HUES6 (cell line): ENCODE measurements around the gene EBF3.
A peak's percentile ranks its signal among the peaks of the same experiment; 100 is the strongest.

Experiments
- H3K27ac ChIP-seq: 2 replicates; pipeline ENCODE4 v1.7.0; 2013; ENCODE audit warnings: low read depth, mild to moderate bottlenecking, low read length, inconsistent platforms
- H3K27me3 ChIP-seq: 2 replicates; pipeline ENCODE4 v1.6.1; 2013; ENCODE audit warnings: low read length; ENCODE audit not compliant: control insufficient read depth, insufficient read depth
- H3K36me3 ChIP-seq: 2 replicates; pipeline ENCODE4 v1.6.1; 2013; ENCODE audit warnings: low read length; ENCODE audit not compliant: control insufficient read depth, insufficient read depth
- H3K4me1 ChIP-seq: 2 replicates; pipeline ENCODE4 v1.6.1; 2013; ENCODE audit warnings: low read length; ENCODE audit not compliant: control insufficient read depth, insufficient read depth
- H3K4me3 ChIP-seq: 2 replicates; pipeline ENCODE4 v1.5.1; 2013; ENCODE audit warnings: low read depth, low read length
- H3K9ac ChIP-seq: one replicate; pipeline ENCODE4 v1.6.1; 2013; ENCODE audit warnings: mild to moderate bottlenecking, low read length
- H3K9me3 ChIP-seq: 2 replicates; pipeline ENCODE4 v1.6.1; 2013; ENCODE audit warnings: low read depth, low read length; ENCODE audit not compliant: control insufficient read depth, insufficient read depth

Gene EBF3

DNA sequence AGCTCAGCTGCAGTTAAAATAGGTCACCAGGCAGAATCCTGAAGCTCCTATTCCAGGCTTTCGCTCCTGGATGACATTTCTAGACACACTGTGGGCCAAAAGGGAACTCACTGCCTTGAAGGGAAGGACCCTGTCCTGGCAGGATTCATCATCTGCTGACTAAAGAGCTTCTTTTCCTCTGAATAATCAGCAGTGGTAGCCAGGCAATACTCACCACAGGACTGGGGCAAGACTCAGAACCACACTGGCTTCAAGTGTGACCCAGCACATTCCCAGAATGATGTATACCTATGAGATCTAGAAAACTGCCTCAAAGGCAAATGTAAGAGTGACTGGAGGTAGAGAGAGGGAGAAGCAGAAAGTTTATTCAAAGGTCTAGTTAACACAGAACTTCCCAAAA is 29.5 kb upstream of the EBF3 start:
- no peaks in the 10 kb centered on the region for H3K27me3 ChIP-seq
- no peaks in the 10 kb centered on the region for H3K4me1 ChIP-seq
- H3K4me3 ChIP-seq = no peak overlapping the region
- H3K9ac ChIP-seq = no peak overlapping the region
- H3K36me3 ChIP-seq = no peaks in the 10 kb centered on the region
- no peak overlapping the region for H3K27ac ChIP-seq
- H3K9me3 ChIP-seq = no peaks in the 10 kb centered on the region

- no peak overlapping the region for H3K9ac ChIP-seq
Measured at GRCh38 chr10:129992356-129992755, 28.3 kb upstream of the EBF3 start.

GRCh38 chr10:129982825-129983224 is 18.8 kb upstream of the EBF3 start:
- peaks cover 4% of the 10 kb centered on the region; the same call in 1 of the 2 replicates for H3K27me3 ChIP-seq
- peaks cover 4% of the 10 kb centered on the region; the same call in 1 of the 2 replicates for H3K9me3 ChIP-seq
- H3K27ac ChIP-seq = no peak overlapping the region
- no peaks in the 10 kb centered on the region for H3K36me3 ChIP-seq
- H3K4me3 ChIP-seq = no peak overlapping the region
- H3K4me1 ChIP-seq = no peaks in the 10 kb centered on the region
- H3K9ac ChIP-seq = no peak overlapping the region

More at GRCh38 chr10:129992356-129992755, 28.3 kb upstream of the EBF3 start:
- H3K27me3 ChIP-seq = no peaks in the 10 kb centered on the region
- no peak overlapping the region for H3K27ac ChIP-seq
- H3K4me1 ChIP-seq = no peaks in the 10 kb centered on the region
- H3K36me3 ChIP-seq = no peaks in the 10 kb centered on the region
- no peak overlapping the region for H3K4me3 ChIP-seq
- no peaks in the 10 kb centered on the region for H3K9me3 ChIP-seq

DNA sequence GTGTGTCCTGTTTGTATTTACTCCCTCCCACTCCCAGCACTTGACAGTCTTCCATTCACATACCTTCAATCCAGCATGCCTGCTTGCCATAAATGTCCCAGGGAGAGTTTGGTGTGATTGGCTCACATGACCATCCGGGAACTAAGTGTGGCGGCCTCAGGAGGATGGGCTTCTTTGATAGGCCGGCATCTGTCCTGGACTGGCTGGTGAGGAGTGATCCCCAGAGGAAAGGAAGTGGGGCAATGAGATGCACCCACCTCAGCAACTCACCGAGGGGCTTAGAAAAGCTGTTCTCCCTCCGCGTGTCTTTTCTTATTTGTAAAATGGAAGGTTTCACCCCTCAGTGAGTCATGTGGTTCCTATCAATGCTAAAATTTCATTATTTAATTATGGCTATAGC is 14.9 kb upstream of the EBF3 start:
- Histone ChIP-seq H3K4me1 (peaks cover 3% of the 10 kb centered on the region; the same call in 1 of the 2 replicates), H3K36me3 (no peaks in the 10 kb centered on the region), H3K27ac (no peak overlapping the region), H3K9ac (no peak overlapping the region), H3K4me3 (no peak overlapping the region), H3K9me3 (peaks cover 4% of the 10 kb centered on the region; the same call in 1 of the 2 replicates), H3K27me3 (peaks cover 24% of the 10 kb centered on the region)

DNA sequence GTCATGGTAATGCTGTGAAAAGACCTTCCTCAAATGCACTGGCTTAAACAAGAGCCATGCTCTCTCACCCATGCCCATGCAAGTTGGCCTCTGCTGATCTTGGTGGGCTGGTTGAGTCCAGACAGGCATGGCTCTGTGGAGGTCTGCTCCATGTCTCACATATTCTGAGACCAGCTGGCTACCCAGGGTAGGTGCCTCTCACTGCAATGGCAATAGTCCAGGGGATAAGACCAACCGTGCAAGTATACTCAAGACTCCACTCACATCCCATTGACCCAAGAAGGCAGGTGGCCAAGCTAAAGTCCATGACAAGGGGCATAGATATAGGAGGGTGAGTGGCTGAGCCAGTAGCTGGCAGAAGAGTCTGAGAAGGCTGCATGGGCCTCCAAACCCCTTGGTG is 14.2 kb upstream of the EBF3 start:
- Histone ChIP-seq H3K36me3 (no peaks in the 10 kb centered on the region), H3K27me3 (peaks cover 30% of the 10 kb centered on the region), H3K27ac (no peak overlapping the region), H3K4me1 (peaks cover 3% of the 10 kb centered on the region; the same call in 1 of the 2 replicates), H3K9me3 (peaks cover 4% of the 10 kb centered on the region; the same call in 1 of the 2 replicates), H3K9ac (no peak overlapping the region), H3K4me3 (no peak overlapping the region)

- H3K9me3 ChIP-seq = no peaks in the 10 kb centered on the region; the same call in 1 of the 2 replicates
- no peak overlapping the region for H3K4me3 ChIP-seq
- no peaks in the 10 kb centered on the region for H3K36me3 ChIP-seq
- no peak overlapping the region for H3K27ac ChIP-seq
- H3K4me1 ChIP-seq = peaks cover 3% of the 10 kb centered on the region; the same call in 1 of the 2 replicates
- H3K27me3 ChIP-seq = peaks cover 35% of the 10 kb centered on the region
- no peak overlapping the region for H3K9ac ChIP-seq
Measured at GRCh38 chr10:129977794-129978193, 13.7 kb upstream of the EBF3 start.

DNA sequence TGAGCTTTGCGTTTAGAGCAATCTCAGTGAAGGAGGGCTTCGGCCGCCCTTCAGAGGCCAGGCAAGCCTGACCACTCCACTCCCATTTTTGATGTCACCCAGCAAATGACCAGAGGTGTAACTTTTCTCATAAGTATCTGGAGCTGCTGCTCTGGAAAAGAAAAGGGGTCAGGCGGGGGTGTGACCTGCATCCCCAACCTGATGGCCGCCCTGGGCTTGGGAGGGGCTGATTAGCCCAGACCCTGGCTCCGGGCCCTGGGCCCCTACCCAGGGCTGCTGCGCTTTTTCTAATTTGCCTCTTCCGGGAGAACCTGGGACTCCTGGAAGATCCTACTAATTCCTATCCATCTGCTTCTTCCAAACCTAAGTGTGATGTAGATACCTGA is 9.6 kb upstream of the EBF3 start:
- H3K9ac ChIP-seq = no peak overlapping the region
- peaks cover 74% of the 10 kb centered on the region for H3K27me3 ChIP-seq
- H3K9me3 ChIP-seq = no peaks in the 10 kb centered on the region
- peaks cover 24% of the 10 kb centered on the region for H3K4me1 ChIP-seq
- no peaks in the 10 kb centered on the region for H3K36me3 ChIP-seq
- no peak overlapping the region for H3K27ac ChIP-seq
- no peak overlapping the region for H3K4me3 ChIP-seq

DNA sequence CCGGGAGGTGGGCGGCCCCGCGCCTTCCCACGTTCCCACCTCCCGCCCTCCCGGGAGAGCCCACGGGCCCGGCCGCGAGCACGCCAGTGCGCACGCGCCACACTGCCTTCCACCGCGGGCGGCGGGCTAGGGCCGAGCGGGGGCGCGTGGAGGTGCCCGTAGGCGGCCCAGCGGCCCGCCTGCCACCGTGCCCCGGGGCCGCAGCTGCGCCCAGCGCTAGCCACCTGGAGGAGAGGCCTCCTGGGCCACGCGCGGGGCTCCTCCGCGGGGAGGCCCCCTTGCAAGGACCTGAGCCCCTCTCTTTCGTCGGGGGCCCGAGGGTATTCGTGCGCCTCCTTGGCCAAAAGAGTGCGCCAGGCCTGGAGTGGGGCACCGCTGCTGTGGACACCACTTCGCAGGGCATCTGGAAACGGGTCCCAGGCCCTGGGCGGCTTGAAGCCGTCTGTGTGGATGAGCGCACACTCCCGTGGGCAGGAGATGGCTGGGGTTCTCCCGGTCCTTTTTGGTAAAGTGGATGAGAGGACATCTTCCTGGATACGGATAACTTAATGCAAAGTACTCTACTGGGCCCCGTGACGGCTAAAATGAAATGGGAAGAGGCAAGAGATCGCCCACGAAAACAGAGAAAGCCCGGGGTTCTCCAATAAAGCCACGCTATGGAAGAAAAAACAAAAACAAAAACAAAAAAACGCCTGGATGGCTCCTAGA is 9.0 kb upstream of the EBF3 start:
- Histone ChIP-seq H3K4me3 (peak overlapping the region; percentile 52; the same call in 1 of the 2 replicates), H3K4me1 (peaks cover 30% of the 10 kb centered on the region), H3K9ac (no peak overlapping the region), H3K9me3 (no peaks in the 10 kb centered on the region), H3K36me3 (no peaks in the 10 kb centered on the region), H3K27me3 (peaks cover 77% of the 10 kb centered on the region), H3K27ac (no peak overlapping the region)

GRCh38 chr10:129972145-129972965 is 8.3 kb upstream of the EBF3 start:
- no peaks in the 10 kb centered on the region for H3K36me3 ChIP-seq
- peaks cover 37% of the 10 kb centered on the region for H3K4me1 ChIP-seq
- H3K27ac ChIP-seq = no peak overlapping the region
- no peak overlapping the region for H3K9ac ChIP-seq
- H3K27me3 ChIP-seq = peaks cover 85% of the 10 kb centered on the region
- H3K9me3 ChIP-seq = no peaks in the 10 kb centered on the region
- peak overlapping the region; percentile 52 for H3K4me3 ChIP-seq

- Histone ChIP-seq H3K27me3 (peaks cover 89% of the 10 kb centered on the region), H3K4me1 (peaks cover 37% of the 10 kb centered on the region), H3K4me3 (peak overlapping the region; percentile 54), H3K9ac (no peak overlapping the region), H3K27ac (no peak overlapping the region), H3K9me3 (no peaks in the 10 kb centered on the region), H3K36me3 (no peaks in the 10 kb centered on the region)
Measured at GRCh38 chr10:129971381-129972144, 7.5 kb upstream of the EBF3 start.
